Measurements from ENCODE around the gene VPS37D. TPM values are rescaled to one million over a fixed set of nuclear protein-coding genes. Genes with fewer than 3 reads are reported as not detected.

Gene VPS37D
- total and polyA plus RNA-seq, 2 experiments from 2014 or later, result 2.2 to 7.0 TPM

- H3K4me1 ChIP-seq (ENCODE audit: insufficient read depth), result no peaks in the 10 kb centered on the region; the same call in 1 of the 2 replicates
- H3K9me3 Mint-ChIP-seq, result peaks cover 12% of the 10 kb centered on the region; the same call in 2 of the 3 replicates
- H2AFZ ChIP-seq, result no peak overlapping the region
- H3K27me3 ChIP-seq (ENCODE audit: insufficient read depth), result peaks cover 2% of the 10 kb centered on the region; the same call in 1 of the 2 replicates
- ATAC-seq (no peak), DNase-seq (ENCODE audit: low spot score) (no peak)
- no peak for TF ChIP-seq ZNF114 (CRISPR knock-in tag; IDR thresholded peaks at IDR 0.05)
- TF ChIP-seq CREB1 (CRISPR knock-in tag; IDR thresholded peaks at IDR 0.05; ENCODE audit: low read depth), result no peak
- no peak for TF ChIP-seq STAT1 (IDR thresholded peaks at IDR 0.05; ENCODE audit: unreplicated experiment)
- no peak for TF ChIP-seq EZH2phosphoT487 (IDR thresholded peaks at IDR 0.05; ENCODE audit: unreplicated experiment)
- TF ChIP-seq JUNB (IDR thresholded peaks at IDR 0.05; ENCODE audit: unreplicated experiment), result no peak
- no peak for TF ChIP-seq NANOG (IDR thresholded peaks at IDR 0.05; ENCODE audit: borderline replicate concordance)
- no peak for TF ChIP-seq ZNF462 (CRISPR knock-in tag; IDR thresholded peaks at IDR 0.05)
- TF ChIP-seq POLR2AphosphoS5 (IDR thresholded peaks at IDR 0.05; ENCODE audit: low read depth), result no peak
- TF ChIP-seq ETS1 (IDR thresholded peaks at IDR 0.05), result no peak
- no peak for TF ChIP-seq CTCF (conservative IDR thresholded peaks at IDR 0.05; ENCODE audit: low read depth in 2 of 2)
- no peak for TF ChIP-seq EZH2 (IDR thresholded peaks at IDR 0.05; ENCODE audit: low read depth, unreplicated experiment)
- no peaks in the 10 kb centered on the region for H3K79me2 ChIP-seq (replicated peaks; ENCODE audit: insufficient read depth)
- H3F3A ChIP-seq (replicated peaks; ENCODE audit: low read depth), result 0 out of 2 replicates have a peak, but pooled peaks cover 3% of the 10 kb centered on the region
- H3K4me3 Mint-ChIP-seq, result no peak overlapping the region; the same call in 2 of the 3 replicates
- peaks cover 11% of the 10 kb centered on the region for H3K27me3 Mint-ChIP-seq (ENCODE audit: insufficient read depth, low read depth, poor library complexity)
- no peak overlapping the region for H3K27ac Mint-ChIP-seq
- no peak overlapping the region for H3K27ac ChIP-seq (ENCODE audit: low read depth)
- H3K36me3 Mint-ChIP-seq (ENCODE audit: low read depth), result peaks cover 4% of the 10 kb centered on the region; the same call in 2 of the 3 replicates
- H4K20me1 ChIP-seq (replicated peaks; ENCODE audit: insufficient read depth), result no peaks in the 10 kb centered on the region
- no peaks in the 10 kb centered on the region for H3K36me3 ChIP-seq (ENCODE audit: insufficient read depth)
- no peak overlapping the region for H3K4me2 ChIP-seq
- no peak overlapping the region for H3K4me3 ChIP-seq
- H3K4me1 Mint-ChIP-seq, result peaks cover 6% of the 10 kb centered on the region; the same call in 2 of the 3 replicates
- no peaks in the 10 kb centered on the region for H3K9me2 ChIP-seq (ENCODE audit: insufficient read depth)
Measured at GRCh38 chr7:73663033-73663432, 4.6 kb upstream of the VPS37D start.

All from GM23338 (cell line).